ENCODE data around the gene IGFL2.

Gene IGFL2

GRCh38 chr19:46141421-46141820 is 6.6 kb upstream of the IGFL2 start:
- Histone ChIP-seq H3K27me3 (no peaks in the 10 kb centered on the region), H3K4me1 (no peaks in the 10 kb centered on the region), H3K27ac (no peak overlapping the region), H3K36me3 (no peaks in the 10 kb centered on the region), H3K4me3 (no peak overlapping the region), H3K9me3 (no peaks in the 10 kb centered on the region)
- TF ChIP-seq CTCF (IDR thresholded peaks at IDR 0.05) = no peak
- intact Hi-C loops (cut with DNase I; ENCODE audit: low total_unique reads) = no loop called here
- DNase-seq = no peak

GRCh38 chr19:46142294-46142693 is 5.7 kb upstream of the IGFL2 start:
- H3K27ac ChIP-seq = no peak overlapping the region
- no peaks in the 10 kb centered on the region for H3K36me3 ChIP-seq
- H3K9me3 ChIP-seq = no peaks in the 10 kb centered on the region
- intact Hi-C loops (cut with DNase I; ENCODE audit: low total_unique reads) = no loop called here
- no peak overlapping the region for H3K4me3 ChIP-seq
- no peaks in the 10 kb centered on the region for H3K4me1 ChIP-seq
- no peaks in the 10 kb centered on the region for H3K27me3 ChIP-seq
- no peak for TF ChIP-seq CTCF (IDR thresholded peaks at IDR 0.05)
- DNase-seq = no peak

- intact Hi-C loops (cut with DNase I; ENCODE audit: low total_unique reads) = no loop called here
- no peak for TF ChIP-seq CTCF (IDR thresholded peaks at IDR 0.05)
- Histone ChIP-seq H3K27ac (no peak overlapping the region), H3K36me3 (no peaks in the 10 kb centered on the region), H3K9me3 (no peaks in the 10 kb centered on the region), H3K4me3 (no peak overlapping the region), H3K4me1 (no peaks in the 10 kb centered on the region), H3K27me3 (no peaks in the 10 kb centered on the region)
- DNase-seq = no peak
Observed at GRCh38 chr19:46144756-46145155, 3.3 kb upstream of the IGFL2 start.

- H3K27ac ChIP-seq = no peak overlapping the region
- DNase-seq = no peak
- H3K9me3 ChIP-seq = no peaks in the 10 kb centered on the region
- H3K36me3 ChIP-seq = no peaks in the 10 kb centered on the region
- no peak for TF ChIP-seq CTCF (IDR thresholded peaks at IDR 0.05)
- intact Hi-C loops (cut with DNase I; ENCODE audit: low total_unique reads) = no loop called here
- no peak overlapping the region for H3K4me3 ChIP-seq
- no peaks in the 10 kb centered on the region for H3K4me1 ChIP-seq
- no peaks in the 10 kb centered on the region for H3K27me3 ChIP-seq
Observed at GRCh38 chr19:46147166-46147740, 785 bp upstream of the IGFL2 start.

GRCh38 chr19:46150606-46151005 is 2.6 kb downstream of the IGFL2 start:
- Histone ChIP-seq H3K36me3 (no peaks in the 10 kb centered on the region), H3K4me3 (no peak overlapping the region), H3K4me1 (no peaks in the 10 kb centered on the region), H3K9me3 (no peaks in the 10 kb centered on the region), H3K27me3 (peaks cover 0 to 16% of the 10 kb centered on the region in 2 donors), H3K27ac (no peak overlapping the region)
- DNase-seq = no peak
- intact Hi-C loops (cut with DNase I; ENCODE audit: low total_unique reads) = no loop called here
- TF ChIP-seq CTCF (IDR thresholded peaks at IDR 0.05) = no peak

GRCh38 chr19:46155237-46155636 is 7.2 kb downstream of the IGFL2 start:
- intact Hi-C loops (cut with DNase I; ENCODE audit: low total_unique reads) = no loop called here
- H3K27ac ChIP-seq = no peak overlapping the region
- no peak overlapping the region for H3K4me3 ChIP-seq
- no peak for DNase-seq
- H3K4me1 ChIP-seq = no peaks in the 10 kb centered on the region
- H3K9me3 ChIP-seq = no peaks in the 10 kb centered on the region
- peaks cover 0 to 17% of the 10 kb centered on the region in 2 donors for H3K27me3 ChIP-seq
- H3K36me3 ChIP-seq = no peaks in the 10 kb centered on the region
- no peak for TF ChIP-seq CTCF (IDR thresholded peaks at IDR 0.05)

All from tibial artery (tissue), 4 donors.